ENCODE measurements around the gene RLBP1. TPM values are rescaled to one million over a fixed set of nuclear protein-coding genes. Genes with fewer than 3 reads are reported as not detected.
A peak's percentile ranks its signal among the peaks of the same experiment; 100 is the strongest.

The RLBP1 gene
- total and polyA plus RNA-seq, 9 of the 15 experiments (the other 6 are each of a cell fraction or from before 2014, with no cell fraction given), result 0.05 TPM; not detected in 8

- TF ChIP-seq, protein P1, sequence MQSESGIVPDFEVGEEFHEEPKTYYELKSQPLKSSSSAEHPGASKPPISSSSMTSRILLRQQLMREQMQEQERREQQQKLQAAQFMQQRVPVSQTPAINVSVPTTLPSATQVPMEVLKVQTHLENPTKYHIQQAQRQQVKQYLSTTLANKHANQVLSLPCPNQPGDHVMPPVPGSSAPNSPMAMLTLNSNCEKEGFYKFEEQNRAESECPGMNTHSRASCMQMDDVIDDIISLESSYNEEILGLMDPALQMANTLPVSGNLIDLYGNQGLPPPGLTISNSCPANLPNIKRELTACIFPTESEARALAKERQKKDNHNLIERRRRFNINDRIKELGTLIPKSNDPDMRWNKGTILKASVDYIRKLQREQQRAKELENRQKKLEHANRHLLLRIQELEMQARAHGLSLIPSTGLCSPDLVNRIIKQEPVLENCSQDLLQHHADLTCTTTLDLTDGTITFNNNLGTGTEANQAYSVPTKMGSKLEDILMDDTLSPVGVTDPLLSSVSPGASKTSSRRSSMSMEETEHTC (IDR thresholded peaks at IDR 0.05), result no peak
- TF ChIP-seq ZNF212 (CRISPR knock-in tag; IDR thresholded peaks at IDR 0.05) (no peak), ZNF764 (CRISPR knock-in tag; IDR thresholded peaks at IDR 0.05; ENCODE audit: low read depth) (no peak), HOXB6 (CRISPR knock-in tag; IDR thresholded peaks at IDR 0.05; ENCODE audit: borderline replicate concordance) (no peak), ZNF124 (CRISPR knock-in tag; IDR thresholded peaks at IDR 0.05) (peak; percentile 90; the same call in 1 of the 2 replicates), JUNB (CRISPR knock-in tag; conservative IDR thresholded peaks at IDR 0.05) (no peak), TRIM28 (IDR thresholded peaks at IDR 0.05) (no peak), BRD9 (IDR thresholded peaks at IDR 0.05; ENCODE audit: low read depth, partially characterized antibody) (no peak), ZNF311 (CRISPR knock-in tag; IDR thresholded peaks at IDR 0.05) (no peak), CEBPZ (IDR thresholded peaks at IDR 0.05; ENCODE audit: borderline replicate concordance, low read depth, low read length) (no peak), ZFP1 (CRISPR knock-in tag; IDR thresholded peaks at IDR 0.05) (no peak), FOXA3 (CRISPR knock-in tag; conservative IDR thresholded peaks at IDR 0.05 in 1 of 2, IDR thresholded peaks at IDR 0.05 in 1 of 2) (peak in 1 of 2 experiments; percentile 96; a peak in 2 of 4 replicates), CHD1 (IDR thresholded peaks at IDR 0.05; ENCODE audit: low read length) (no peak), RB1 (IDR thresholded peaks at IDR 0.05; ENCODE audit: low read depth) (peak; percentile 94), SREBF1 (IDR thresholded peaks at IDR 0.05; ENCODE audit: borderline replicate concordance, low read depth, low read length) (peak; percentile 84), CTBP1 (IDR thresholded peaks at IDR 0.05; ENCODE audit: borderline replicate concordance) (peak; percentile 77), ZNF24 (IDR thresholded peaks at IDR 0.05) (peak; percentile 52; the same call in 1 of the 2 replicates), ADNP (tag; IDR thresholded peaks at IDR 0.05) (no peak), NFE2 (IDR thresholded peaks at IDR 0.05; ENCODE audit: low read depth) (no peak)
- TF ChIP-seq, protein P2, sequence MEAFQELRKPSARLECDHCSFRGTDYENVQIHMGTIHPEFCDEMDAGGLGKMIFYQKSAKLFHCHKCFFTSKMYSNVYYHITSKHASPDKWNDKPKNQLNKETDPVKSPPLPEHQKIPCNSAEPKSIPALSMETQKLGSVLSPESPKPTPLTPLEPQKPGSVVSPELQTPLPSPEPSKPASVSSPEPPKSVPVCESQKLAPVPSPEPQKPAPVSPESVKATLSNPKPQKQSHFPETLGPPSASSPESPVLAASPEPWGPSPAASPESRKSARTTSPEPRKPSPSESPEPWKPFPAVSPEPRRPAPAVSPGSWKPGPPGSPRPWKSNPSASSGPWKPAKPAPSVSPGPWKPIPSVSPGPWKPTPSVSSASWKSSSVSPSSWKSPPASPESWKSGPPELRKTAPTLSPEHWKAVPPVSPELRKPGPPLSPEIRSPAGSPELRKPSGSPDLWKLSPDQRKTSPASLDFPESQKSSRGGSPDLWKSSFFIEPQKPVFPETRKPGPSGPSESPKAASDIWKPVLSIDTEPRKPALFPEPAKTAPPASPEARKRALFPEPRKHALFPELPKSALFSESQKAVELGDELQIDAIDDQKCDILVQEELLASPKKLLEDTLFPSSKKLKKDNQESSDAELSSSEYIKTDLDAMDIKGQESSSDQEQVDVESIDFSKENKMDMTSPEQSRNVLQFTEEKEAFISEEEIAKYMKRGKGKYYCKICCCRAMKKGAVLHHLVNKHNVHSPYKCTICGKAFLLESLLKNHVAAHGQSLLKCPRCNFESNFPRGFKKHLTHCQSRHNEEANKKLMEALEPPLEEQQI (IDR thresholded peaks at IDR 0.05), result no peak; the same call in 1 of the 2 replicates
Measured at GRCh38 chr15:89243691-89244573, 22.6 kb upstream of the RLBP1 start, which contains the start of gene FANCI (continued).

Measured in K562 (cell line).